NK-92 treated with Interleukin-12 subunit alpha and Interleukin-12 subunit beta, amount 100 ng/mL, for 24 hours (cell line): Measurements from ENCODE around the gene TNFRSF1B.

ENCODE experiments used
- DNase-seq: peaks from one replicate; lab custom pipeline; 2025; lab: John Stamatoyannopoulos, UW

TNFRSF1B gene

DNA sequence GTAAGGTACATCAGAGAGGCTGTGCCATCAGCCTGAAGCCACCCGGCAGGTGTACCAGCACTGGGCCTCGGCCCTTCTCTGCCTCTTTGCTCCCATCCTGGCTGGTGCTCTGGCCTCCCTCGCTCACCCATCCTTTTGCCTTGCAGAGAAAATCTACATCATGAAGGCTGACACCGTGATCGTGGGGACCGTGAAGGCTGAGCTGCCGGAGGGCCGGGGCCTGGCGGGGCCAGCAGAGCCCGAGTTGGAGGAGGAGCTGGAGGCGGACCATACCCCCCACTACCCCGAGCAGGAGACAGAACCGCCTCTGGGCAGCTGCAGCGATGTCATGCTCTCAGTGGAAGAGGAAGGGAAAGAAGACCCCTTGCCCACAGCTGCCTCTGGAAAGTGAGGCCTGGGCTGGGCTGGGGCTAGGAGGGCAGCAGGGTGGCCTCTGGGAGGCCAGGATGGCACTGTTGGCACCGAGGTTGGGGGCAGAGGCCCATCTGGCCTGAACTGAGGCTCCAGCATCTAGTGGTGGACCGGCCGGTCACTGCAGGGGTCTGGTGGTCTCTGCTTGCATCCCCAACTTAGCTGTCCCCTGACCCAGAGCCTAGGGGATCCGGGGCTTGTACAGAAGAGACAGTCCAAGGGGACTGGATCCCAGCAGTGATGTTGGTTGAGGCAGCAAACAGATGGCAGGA lies 24.5 kb upstream of the TNFRSF1B start:
- no peak for DNase-seq

GRCh38 chr1:12142891-12143630 lies 23.7 kb upstream of the TNFRSF1B start:
- DNase-seq, result no peak

GRCh38 chr1:12143631-12144155 lies 23.1 kb upstream of the TNFRSF1B start:
- no peak for DNase-seq

GRCh38 chr1:12144236-12144635 lies 22.6 kb upstream of the TNFRSF1B start:
- no peak for DNase-seq

DNA sequence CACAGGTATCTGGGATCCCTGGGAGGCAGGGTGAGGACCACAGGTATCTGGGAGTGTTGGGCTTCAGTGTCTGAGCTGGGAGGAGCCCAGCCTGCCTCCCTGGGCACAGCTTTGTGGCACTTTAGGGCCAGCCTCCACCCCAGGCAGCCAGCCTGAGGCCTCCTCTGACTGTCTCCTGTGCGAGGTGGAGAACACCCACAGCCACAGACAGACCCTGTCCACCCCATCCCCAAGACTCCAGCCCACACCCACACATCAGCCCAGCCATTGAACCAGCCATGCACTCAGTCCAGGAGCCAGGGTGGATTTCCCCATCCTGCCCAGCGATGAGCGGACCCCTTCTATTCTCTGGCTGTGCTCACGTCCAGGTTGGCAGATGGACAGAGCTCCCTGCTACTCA lies 21.8 kb upstream of the TNFRSF1B start:
- DNase-seq, result no peak

DNA sequence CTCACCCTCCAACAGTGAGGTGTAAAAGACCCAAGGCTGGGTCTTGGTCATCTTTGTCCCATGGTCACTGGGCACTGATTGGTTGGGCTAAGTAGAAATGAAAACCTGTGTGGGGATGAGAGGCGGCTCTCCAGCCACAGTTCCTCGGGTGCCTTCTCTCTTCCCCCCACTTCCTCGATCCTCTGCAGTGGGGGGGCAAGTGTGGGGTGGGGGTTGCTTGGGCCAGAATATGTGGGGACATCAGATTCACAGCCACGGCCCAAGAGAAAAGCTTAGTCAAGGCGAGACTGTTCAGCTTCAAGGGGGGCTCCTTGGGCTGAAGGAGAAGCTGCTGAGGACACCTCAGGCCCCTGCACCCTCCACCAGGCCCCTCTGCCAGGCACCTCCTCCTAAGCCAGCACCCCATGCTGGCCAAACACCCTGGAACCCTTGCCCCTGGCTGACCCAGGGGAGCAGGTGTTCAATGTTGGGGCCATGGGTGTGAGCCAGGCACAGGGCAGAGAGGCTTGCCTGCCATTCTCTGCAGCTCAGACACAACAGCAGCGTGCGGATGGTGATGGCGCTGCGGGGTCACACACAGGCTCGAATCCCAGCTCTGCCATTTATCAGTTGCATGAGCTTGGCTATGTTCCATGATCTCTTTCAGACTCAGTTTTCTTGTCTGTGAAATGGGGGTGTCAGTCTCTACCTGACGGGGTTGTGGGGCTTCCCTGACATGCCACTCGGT lies 21.0 kb upstream of the TNFRSF1B start:
- DNase-seq, result no peak

GRCh38 chr1:12146343-12147112 lies 20.3 kb upstream of the TNFRSF1B start:
- no peak for DNase-seq

DNA sequence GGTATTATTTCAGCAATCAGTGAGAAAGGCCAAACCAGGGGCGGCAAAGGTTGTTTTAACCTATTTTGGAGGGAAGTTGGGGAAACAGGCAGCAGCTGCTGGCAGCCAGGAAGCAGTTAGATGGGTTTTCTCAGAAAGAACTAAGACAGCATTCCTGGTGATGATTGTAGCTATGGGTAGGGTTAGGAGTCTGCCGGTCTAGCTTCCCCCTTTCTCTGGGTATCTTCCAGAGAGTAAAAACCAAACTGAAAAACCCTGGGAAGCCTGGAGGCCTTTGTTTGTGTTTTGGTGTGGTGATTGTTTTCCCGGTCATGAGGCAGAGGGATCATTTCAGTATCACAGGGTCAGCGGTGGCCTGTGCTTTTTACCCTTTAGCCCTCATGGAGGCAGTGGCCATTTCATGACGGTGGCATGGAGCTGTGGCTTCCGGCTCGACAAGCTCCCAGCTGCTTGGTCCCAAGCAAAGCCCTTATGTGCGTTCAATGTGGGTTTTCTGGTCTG lies 19.5 kb upstream of the TNFRSF1B start:
- no peak for DNase-seq

DNA sequence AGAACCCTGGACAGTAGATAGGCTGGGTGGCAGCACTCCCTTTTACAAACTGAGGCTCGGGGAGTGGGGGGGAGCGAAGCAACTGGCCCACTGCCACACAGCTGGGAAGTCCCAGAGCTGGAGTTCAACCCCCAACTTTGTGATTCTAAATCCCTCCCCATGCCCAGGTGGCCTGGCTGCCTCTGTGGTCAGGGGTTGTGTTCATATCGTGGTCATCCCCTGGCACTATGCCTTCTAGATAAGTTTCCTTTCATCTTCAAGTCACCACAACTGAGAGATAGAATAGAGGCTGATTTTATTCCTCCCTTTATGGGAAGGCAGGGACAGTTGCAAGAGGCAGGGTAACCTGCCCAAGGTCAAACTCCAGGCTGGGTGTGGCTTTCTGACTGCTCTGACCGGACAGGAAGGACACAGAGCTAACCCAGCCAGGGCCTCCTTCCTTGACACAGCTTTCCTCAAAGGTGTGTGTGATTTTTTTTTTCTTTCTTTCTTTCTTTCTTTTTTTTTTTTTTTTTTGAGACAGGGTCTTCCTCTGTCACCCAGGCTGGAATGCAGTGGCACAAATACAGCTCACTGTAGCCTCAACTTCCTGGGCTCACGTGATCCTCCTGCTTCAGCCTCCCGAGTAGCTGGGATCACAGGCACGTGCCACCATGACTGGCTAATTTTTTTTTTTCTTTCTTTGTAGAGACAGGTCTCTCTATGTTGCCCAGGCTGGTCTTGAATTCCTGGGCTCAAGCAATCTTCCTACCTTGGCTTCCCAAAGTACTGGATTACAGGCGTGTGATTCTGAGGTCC lies 18.4 kb upstream of the TNFRSF1B start:
- DNase-seq, result no peak

DNA sequence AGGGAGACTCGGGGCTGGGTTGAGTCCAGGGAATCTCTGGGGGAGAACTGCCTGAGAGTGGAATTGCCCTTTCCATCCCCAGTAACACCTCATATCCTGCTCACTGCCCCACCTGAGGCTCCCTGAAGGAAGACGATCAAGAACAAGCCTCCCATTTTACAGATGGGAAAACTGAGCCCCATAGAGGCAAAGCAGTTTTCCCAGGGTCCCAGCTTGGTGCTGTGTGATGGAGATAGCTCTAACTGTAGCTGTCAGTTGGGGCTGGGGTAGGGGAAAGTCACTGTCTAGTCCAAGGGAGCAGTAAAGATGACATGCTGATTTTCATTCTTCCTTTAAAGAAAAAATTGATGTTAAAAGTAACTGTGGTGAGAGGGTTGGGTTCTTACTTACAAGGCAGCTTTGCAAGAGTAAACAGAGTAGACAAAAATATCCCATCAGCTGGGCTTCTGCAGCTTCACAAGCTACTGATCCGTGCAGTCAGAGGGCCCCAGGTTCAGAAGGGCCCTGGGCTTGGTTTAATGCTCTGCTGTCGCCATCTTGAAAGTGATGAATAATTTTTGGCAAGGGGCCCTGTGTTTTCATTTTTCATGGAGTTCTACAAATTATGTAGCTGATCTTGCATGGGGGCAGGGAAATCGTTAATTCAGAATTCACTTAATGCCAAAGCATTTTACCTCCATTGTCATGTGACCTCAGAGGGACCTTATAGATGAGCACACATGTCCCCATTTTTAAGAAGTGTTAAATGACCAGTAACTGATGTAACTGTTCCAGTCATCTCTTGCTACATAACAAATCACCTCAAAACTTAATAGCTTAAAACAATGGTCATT lies 17.6 kb upstream of the TNFRSF1B start:
- DNase-seq, result no peak

DNA sequence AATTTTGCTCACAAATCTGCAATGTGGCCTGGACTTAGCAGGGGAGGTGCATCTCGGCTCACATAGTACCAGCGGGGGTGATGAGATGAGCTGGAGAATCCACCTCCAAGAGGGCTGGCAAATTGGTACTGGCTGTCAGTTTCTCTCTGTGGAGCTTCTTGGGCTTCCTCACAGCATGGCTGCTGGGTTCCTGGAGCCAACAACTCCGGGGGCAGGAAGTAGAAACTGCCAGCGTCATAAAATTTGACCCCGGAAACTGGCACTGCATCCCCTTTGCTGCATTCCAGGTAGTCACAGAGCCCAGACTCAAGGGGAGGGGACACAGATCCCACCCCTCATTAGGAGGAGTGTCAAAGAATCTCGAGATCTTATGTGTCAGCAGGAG lies 17.0 kb upstream of the TNFRSF1B start:
- DNase-seq, result no peak

DNA sequence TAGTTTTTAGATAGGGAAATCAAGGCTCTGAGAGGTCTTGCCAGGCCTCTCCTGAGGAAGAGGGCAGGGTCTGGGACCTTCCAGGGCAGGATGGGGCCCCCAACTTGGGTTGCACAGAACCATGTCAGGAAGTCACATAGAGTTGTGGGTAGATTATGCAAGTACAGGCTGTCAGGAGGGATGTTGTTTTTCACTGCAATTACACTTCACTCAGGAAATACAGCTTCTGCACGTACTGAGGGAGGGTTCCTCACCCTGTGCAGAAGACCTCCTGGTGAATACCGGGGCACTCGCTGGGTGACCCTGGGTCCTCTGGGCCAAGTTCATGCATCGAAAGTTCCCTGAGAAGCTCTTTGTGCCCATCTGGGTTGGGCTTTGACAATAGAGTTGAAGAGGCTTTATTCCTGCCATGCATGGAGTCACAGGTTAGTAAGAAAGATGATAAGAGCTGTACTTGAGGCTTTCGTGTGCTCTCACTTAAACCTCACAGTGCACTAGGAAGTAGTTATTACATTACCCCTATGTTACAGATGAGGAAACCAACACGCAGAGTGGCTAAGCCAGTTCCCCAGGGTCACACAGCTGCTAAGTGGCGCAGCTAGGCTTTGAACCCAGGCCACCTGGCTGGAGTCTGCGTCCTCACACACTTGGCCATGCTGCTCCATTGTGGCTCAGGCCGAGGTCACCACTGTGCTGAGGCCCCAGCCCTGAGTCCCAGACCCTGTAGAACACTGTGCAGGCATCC lies 16.2 kb upstream of the TNFRSF1B start:
- DNase-seq, result peak; percentile 51

DNA sequence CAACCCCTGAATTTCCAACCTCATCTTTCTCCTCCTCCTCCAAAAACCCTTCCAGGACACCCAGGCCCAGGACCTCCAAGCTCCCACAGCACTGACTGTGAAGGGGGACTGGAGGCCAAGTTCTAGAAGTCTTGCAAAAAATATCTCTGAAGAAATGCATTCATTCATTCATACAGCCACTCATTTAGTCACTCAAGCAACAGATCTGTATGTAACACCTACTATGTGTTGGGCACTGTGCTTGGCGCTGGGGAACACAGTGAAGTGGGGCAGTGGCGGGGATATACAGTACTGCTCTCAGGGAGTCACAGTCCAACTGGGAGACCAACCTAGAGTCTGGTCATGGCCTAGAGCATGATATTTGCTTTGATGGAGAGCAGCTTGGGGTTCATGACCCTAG lies 15.3 kb upstream of the TNFRSF1B start:
- DNase-seq, result no peak

DNA sequence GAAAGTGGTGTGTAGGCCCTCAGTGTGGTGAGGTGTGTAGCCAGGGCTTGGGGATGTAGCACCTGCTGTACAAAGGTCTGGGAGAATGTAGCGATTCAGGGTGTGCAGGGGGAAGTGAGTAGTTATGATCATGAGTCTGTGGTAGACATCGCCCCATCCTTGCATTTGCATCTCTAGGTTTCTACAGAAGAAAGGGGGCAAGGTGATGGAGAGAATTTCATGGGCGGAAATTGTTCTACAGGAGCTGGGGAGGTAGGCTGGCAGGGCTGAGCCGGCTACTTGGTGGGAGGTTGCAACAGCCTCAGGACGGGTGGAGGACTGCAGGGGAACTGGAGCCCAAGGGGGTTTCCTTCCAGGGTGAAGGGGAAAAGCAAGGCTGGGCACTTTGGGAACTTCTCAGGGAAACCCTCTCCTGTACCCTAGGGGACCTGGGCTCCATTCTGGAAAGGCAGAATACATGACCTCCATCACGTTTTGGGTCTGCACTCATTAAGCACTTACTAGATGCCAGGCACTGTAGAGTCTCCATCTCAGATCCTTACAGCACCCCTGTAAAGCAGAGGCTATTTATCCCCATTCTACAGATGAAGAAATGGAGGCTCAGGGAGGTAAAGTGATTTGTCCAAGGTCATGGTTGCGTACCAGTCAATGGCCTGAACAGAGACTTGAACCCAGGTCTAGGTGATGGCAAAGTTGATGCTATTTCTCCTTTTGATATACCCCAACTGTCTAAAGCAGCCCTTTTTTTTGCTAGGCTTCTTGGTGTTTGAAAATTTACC lies 14.5 kb upstream of the TNFRSF1B start:
- no peak for DNase-seq

GRCh38 chr1:12153181-12153785 lies 13.5 kb upstream of the TNFRSF1B start:
- DNase-seq, result no peak

GRCh38 chr1:12155328-12155727 lies 11.5 kb upstream of the TNFRSF1B start:
- DNase-seq, result no peak

DNA sequence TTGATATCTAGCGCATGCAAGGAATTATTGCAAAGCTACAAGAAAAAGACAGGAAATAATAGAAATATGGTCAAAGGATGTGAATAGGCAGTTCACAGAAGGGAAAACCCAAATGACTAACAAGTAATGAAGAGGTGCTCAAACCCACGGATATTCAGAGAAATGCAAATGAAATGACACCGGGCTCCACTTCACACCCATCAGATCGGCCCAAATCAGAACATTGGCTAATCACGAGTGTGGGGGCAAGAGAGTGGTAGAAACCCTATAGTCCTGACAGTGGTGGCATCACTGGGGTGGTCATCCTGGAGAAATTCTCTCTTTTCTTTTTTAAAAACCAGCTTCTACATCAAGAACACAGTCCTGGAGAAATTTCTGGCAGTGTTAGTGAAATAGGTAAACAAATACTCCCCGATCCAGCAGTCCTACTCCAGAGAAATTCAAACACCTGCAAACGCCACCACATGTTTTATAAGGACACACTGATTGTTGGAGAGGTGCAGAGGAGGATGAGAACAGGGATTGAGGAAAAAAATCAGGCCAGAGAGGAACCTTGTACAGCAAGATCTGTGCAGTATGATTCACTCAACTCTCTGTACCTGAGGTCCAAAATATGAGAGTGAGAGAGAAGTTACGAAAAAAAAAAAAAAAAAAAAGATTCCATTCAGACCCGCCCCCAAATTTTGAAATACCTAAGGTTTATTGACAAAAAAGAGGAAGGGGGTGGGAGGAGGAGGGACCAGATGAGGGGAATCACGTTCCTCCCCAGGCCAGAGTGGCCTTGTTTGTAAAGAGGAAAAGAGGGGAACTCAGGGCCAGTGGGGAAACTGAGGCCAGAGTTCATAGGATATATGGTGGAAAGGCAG lies 9.2 kb upstream of the TNFRSF1B start:
- DNase-seq, result peak; percentile 57
